ENCODE data around the gene FNBP1.

DNA sequence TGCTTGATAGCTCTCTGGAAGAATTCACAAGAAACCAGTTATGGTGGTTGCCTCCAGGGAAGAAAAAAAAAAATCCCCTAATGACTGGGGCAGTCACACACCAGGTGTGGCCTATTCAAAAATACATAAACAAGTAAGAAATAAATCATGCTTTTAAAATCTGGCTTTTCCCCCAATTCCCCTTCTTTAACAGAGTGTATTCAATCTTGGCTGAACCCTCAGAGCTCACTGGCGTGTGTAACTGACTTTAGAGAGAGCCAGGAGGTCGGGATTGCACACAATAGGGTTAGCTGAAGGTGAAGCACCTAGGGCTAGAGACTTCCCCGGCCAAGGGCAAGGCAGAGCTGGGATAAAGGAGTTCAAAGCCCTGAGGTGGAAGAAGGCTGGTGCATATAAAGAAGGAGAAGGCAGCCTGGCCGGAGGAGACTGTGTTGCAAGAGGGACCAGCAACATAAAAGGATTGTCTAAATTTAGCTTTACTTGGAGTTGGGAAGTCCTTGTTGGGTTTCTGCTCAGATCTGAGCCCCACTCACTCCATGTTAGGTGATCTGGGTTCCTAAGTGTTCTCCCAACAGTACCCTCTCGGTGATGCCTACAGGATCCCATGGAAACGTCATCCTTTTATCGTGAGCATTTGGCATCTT lies 19.7 kb downstream of the FNBP1 start:
- TF ChIP-seq, protein P1, sequence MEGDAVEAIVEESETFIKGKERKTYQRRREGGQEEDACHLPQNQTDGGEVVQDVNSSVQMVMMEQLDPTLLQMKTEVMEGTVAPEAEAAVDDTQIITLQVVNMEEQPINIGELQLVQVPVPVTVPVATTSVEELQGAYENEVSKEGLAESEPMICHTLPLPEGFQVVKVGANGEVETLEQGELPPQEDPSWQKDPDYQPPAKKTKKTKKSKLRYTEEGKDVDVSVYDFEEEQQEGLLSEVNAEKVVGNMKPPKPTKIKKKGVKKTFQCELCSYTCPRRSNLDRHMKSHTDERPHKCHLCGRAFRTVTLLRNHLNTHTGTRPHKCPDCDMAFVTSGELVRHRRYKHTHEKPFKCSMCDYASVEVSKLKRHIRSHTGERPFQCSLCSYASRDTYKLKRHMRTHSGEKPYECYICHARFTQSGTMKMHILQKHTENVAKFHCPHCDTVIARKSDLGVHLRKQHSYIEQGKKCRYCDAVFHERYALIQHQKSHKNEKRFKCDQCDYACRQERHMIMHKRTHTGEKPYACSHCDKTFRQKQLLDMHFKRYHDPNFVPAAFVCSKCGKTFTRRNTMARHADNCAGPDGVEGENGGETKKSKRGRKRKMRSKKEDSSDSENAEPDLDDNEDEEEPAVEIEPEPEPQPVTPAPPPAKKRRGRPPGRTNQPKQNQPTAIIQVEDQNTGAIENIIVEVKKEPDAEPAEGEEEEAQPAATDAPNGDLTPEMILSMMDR (IDR thresholded peaks at IDR 0.05) = no peak
- no peak for TF ChIP-seq EZH2 (IDR thresholded peaks at IDR 0.05; ENCODE audit: borderline replicate concordance, insufficient read depth, low read depth, low read length, poor library complexity, severe bottlenecking)

All from B cell (primary cell).